Stimulated activated CD8-positive, alpha-beta memory T cell treated with anti-CD3 and anti-CD28 coated beads, Interleukin-12 subunit alpha, Interleukin-12 subunit beta, amount 100 ng/mL, for 24 hours (primary cell): ENCODE measurements around the gene FKRP.
"Not testable (repeated sequence)": the region's sequence is repeated elsewhere in the genome, so short reads cannot be mapped to it uniquely, and the experiment has no call there.

Experiments
- DNase-seq: peaks from one replicate; pipeline ENCODE4 v3.0.0-alpha.2; 2020; ENCODE audit errors: extremely low read depth

Gene FKRP

DNA sequence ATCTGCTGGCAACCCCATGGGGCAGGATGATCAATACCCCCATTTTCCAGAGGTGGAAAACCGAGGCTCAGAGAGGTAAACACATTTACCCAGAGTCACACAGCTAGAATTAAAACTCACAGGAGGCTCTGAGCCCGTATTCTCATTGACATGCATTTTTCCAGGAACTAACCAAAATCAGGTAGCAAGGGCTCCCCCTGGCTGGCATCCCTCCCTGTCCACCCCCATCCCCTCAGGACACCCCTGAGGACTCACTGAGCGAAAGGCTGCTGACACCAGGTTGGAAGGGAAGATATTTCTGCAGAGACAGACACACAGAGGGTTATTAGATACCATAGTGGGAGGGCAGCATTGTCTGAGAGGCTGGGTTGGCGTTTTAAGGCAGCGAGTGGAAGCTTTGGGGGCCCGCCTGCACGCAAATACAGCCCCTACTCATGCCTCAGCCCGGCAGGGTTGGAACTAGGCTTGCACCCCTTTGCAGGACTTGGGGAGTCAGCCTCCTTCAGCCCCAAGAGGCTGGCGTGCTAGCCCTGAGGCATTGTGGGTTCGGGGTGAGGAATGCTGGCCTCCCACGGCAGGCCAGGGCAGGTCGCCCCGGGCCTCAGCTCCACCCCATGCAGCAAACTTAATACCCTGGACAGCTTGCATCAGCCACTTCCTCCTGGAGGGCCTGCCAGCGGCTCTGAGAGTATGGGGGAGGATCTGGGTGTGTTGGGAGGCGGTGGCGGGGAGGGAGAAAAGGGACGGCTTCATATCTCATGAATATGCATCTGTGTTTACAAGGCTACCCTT is 38.6 kb downstream of the FKRP start:
- no peak for DNase-seq

- DNase-seq, result no peak
Measured at GRCh38 chr19:46785054-46785979, 39.5 kb downstream of the FKRP start.

GRCh38 chr19:46785980-46786235 is 40.1 kb downstream of the FKRP start:
- DNase-seq, result no peak

DNA sequence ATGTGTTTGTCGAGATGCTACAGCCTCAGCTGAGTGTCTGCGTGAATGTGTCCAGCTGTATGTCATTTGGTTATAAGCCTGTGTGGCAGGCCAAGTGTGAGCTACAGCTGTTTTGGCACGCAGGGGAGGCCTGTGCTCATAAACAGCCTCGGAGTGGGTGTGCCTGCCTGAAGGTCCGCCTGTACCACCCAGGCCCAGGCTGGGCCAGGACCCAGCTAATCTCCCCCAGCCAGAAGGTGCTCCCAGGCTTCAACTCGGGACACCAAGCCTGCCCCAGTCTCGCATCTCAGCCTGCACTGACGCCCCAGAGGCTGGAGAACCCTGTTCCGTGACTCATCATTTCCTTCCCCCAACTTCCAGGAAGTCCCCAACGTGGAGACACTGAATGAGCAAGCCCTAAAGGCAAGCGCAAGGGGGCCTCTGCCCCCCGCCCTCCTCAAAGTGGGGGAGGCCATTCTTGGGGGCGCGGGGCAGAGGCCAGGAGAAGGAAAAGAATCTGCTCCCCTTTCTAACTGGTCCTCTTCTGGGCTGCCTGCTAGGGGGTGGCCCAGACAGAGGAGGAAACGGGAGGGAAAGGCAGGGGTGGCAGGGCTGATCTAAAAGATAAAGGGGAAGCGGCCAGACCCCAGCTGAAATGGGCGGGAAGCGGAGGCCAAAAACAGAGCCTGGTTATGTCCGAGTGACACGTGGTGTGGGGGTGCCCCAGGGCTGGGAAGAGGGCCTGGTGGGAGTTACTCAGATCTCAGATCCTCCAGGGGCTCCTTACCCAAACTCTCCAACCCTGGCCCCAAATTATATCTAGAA is 40.6 kb downstream of the FKRP start:
- DNase-seq, result peak; percentile 66

DNA sequence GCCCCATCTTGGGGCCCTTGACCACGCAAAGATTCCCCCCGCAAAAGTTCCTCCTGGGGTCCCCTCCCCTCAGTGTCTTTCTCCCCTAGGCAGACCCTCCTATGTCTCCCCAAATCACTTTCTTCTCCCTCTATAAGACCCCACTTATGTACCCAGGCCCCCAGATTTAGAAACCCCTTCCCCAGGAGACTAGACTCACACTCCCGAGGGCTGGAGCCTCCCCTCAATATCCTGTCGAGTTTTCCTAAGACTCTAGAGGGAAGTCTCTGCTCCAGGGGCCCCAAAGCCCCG is 41.1 kb downstream of the FKRP start:
- no peak for DNase-seq

DNA sequence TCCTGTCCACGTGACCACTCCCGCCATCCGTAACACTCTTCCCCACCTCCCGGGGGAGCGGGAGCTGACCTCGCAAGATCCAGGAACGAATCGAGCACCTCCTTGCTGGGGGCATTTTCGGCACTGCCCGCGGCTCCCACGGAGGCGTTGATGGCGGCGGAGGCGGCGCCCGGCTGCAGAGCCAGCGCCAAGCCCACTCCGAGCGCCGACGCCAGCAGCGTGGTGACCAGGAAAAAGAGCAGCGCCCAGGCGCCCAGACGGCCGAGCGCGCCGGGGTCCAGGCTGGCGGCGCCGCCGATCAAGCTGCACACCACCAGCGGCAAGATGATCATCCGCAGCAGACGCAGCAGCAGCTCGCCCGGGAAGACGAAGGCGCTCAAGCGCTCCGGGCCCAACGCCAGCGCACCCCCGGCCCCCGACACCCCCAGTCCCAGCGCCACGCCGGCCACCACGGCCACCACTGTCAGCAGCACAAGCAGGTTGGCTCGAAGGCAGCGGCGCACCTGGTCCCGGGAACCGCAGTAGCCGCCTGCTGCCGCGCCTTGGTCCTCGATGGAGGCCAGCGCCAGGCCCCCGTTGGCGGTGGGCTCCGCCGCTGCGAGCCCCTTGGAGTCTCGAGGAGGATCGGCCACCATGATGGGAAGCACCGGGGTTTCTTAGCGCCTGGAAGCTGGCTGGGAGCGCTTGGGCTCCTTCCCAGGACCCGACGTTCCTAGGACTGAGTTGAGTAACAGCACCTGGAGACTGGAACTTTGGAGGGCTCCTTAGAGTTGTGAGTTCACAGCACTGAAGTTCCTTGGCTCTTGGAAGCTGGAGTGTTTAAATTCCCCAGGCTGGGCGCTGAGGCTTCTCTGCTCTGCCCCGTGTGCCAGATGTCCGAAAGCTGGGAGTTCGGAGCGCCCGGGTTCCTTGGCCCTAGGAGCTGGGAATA is 41.7 kb downstream of the FKRP start:
- no peak for DNase-seq

- DNase-seq, result peak; percentile 98
Measured at GRCh38 chr19:46788262-46788967, 42.6 kb downstream of the FKRP start, which contains the start of gene SLC1A5. SLC1A5 (minus strand) TSS chr19:46788594; CDS start chr19:46787965, 629 bp downstream.

- DNase-seq, result no peak
Measured at GRCh38 chr19:46788968-46789338, 43.1 kb downstream of the FKRP start.

GRCh38 chr19:46789371-46789770 is 43.5 kb downstream of the FKRP start:
- no peak for DNase-seq

- no peak for DNase-seq
Measured at GRCh38 chr19:46791944-46792343, 46.1 kb downstream of the FKRP start.

- no peak for DNase-seq
Measured at GRCh38 chr19:46797881-46798280, 52.0 kb downstream of the FKRP start.

DNA sequence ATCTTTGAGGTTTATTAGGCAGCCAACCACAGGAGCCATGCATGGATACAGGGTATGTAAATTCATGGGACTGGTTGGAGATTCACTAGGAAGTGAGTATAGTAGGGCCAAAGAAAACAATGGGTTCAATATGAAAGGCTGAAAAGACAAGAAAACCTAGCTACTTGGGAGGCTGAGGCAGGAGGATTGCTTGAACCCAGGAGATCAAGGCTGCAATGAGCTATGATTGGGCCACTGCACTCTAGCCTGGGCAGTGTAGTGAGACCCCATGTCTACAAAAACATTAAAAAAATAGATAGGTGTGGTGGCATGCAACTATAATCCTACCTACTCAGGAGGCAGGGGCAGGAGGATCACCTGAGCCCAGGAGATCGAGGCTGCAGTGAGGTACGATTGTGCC is 52.9 kb downstream of the FKRP start:
- no peak for DNase-seq

DNA sequence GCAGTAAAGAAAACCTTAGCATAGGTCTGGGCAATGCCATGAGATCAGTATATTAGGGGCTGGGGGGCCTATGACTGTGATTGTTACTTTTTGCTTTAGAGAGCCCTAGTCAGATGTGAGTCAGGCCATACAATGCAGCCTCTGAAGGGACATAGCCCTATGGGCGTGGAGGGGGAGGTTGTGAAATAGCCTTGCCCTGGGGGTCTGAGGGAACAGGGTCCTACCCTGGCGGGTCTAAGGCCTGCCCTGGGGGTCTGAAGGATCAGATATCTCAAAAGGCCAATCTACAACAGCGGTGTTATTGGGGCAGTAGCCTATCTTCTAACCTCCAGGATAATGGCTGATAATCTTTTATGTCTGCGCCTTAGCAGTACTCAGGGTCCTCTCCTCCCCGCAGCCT is 56.3 kb downstream of the FKRP start:
- no peak for DNase-seq

- no peak for DNase-seq
Measured at GRCh38 chr19:46803555-46803954, 57.7 kb downstream of the FKRP start.

- DNase-seq, result not testable (repeated sequence)
Measured at GRCh38 chr19:46804432-46804831, 58.6 kb downstream of the FKRP start.

- DNase-seq, result no peak
Measured at GRCh38 chr19:46806656-46807055, 60.8 kb downstream of the FKRP start.
